K562 (cell line): Measurements from ENCODE around the gene GRIPAP1. TPM values are rescaled to one million over a fixed set of nuclear protein-coding genes. Genes with fewer than 3 reads are reported as not detected.

Source experiments
- ARID1B ChIP-seq: fragments of 450-650 bp; IDR thresholded peaks from 2 replicates; pipeline ENCODE4 v1.6.1; 2016; ENCODE audit warnings: antibody characterized with exemption, mild to moderate bottlenecking, inconsistent platforms
- ARID2 ChIP-seq: fragments of 450-650 bp; IDR thresholded peaks from 2 replicates; pipeline ENCODE4 v1.6.1; 2017; ENCODE audit warnings: antibody characterized with exemption, mild to moderate bottlenecking
- CTCF ChIP-seq, 3 experiments: IDR thresholded peaks in 2 of 3; conservative IDR thresholded peaks in 1 of 3; 2 replicates each; pipeline ENCODE4 v1.5.1; 2011 to 2012; ENCODE audit warnings: low read length in 3 of 3, mild to moderate bottlenecking in 3 of 3, control low read depth in 2 of 3, improper control_type of control experiment in 1 of 3, inconsistent platforms in 1 of 3, low read depth in 1 of 3, mixed read lengths in 1 of 3, moderate library complexity in 1 of 3; ENCODE audit not compliant: insufficient read depth in 2 of 3
- ELF2 ChIP-seq: fragments of 250-450 bp; sonication (Bioruptor Pico); IDR thresholded peaks from 2 replicates; pipeline ENCODE4 v1.5.0; 2021; ENCODE audit warnings: mild to moderate bottlenecking
- ELF4 ChIP-seq: fragments of 450-650 bp; formaldehyde crosslinking; IDR thresholded peaks from 2 replicates; pipeline ENCODE4 v1.4.0; 2022; ENCODE audit warnings: missing genetic modification characterization
- ETV1 ChIP-seq: fragments of 450-650 bp; conservative IDR thresholded peaks from 2 replicates; pipeline ENCODE4 v1.6.1; 2016; ENCODE audit warnings: missing genetic modification characterization, control low read depth, low read depth, missing compliant biosample characterization
- EWSR1 ChIP-seq: fragments of 450-650 bp; IDR thresholded peaks from 2 replicates; pipeline ENCODE4 v1.6.1; 2018; ENCODE audit warnings: borderline replicate concordance, mild to moderate bottlenecking, low read depth, moderate library complexity; ENCODE audit not compliant: partially characterized antibody
- FIP1L1 ChIP-seq: fragments of 200-400 bp; formaldehyde crosslinking; IDR thresholded peaks from 2 replicates; pipeline ENCODE4 v1.6.1; 2018; ENCODE audit warnings: mild to moderate bottlenecking, low read depth, low read length; ENCODE audit not compliant: poor library complexity, severe bottlenecking
- GABPB1 ChIP-seq: sonication (generic); formaldehyde crosslinking; IDR thresholded peaks from 2 replicates; pipeline ENCODE4 v1.8.0; 2022; ENCODE audit warnings: mild to moderate bottlenecking, missing genetic modification reagents
- HDAC6 ChIP-seq: IDR thresholded peaks from 2 replicates; pipeline ENCODE4 v1.6.1; 2012; ENCODE audit warnings: low read depth, mild to moderate bottlenecking, control low read depth, inconsistent platforms, low read length, moderate library complexity
- HLTF ChIP-seq: fragments of 450-650 bp; IDR thresholded peaks from 2 replicates; pipeline ENCODE4 v1.6.1; 2016
- HOXB6 ChIP-seq: fragments of 250-450 bp; sonication (Bioruptor Pico); IDR thresholded peaks from 2 replicates; pipeline ENCODE4 v1.5.1; 2022; ENCODE audit warnings: mild to moderate bottlenecking, borderline replicate concordance
- KDM1A ChIP-seq, 2 experiments: fragments of 450-650 bp; IDR thresholded peaks; 2 replicates each; pipeline ENCODE4 v1.6.1; 2016; ENCODE audit warnings: mild to moderate bottlenecking in 2 of 2
- KHSRP ChIP-seq: fragments of 450-650 bp; IDR thresholded peaks from 2 replicates; pipeline ENCODE4 v1.6.1; 2017
- LEF1 ChIP-seq: fragments of 450-650 bp; IDR thresholded peaks from 2 replicates; pipeline ENCODE4 v1.6.1; 2016; ENCODE audit warnings: mild to moderate bottlenecking
- NCOA4 ChIP-seq: fragments of 450-650 bp; IDR thresholded peaks from 2 replicates; pipeline ENCODE4 v1.6.1; 2018; ENCODE audit warnings: mild to moderate bottlenecking; ENCODE audit not compliant: partially characterized antibody
- POLR2AphosphoS2 ChIP-seq: IDR thresholded peaks from 2 replicates; pipeline ENCODE4 v1.6.1; 2012; ENCODE audit warnings: low read length, improper control_type of control experiment
- PTTG1 ChIP-seq: fragments of 450-650 bp; IDR thresholded peaks from 2 replicates; pipeline ENCODE4 v1.6.1; 2016; ENCODE audit warnings: low read depth, mild to moderate bottlenecking, missing genetic modification characterization, missing compliant biosample characterization
- RBM25 ChIP-seq: fragments of 200-400 bp; formaldehyde crosslinking; IDR thresholded peaks from 2 replicates; pipeline ENCODE4 v1.6.1; 2018; ENCODE audit warnings: low read length, low read depth, moderate library complexity; ENCODE audit not compliant: severe bottlenecking
- SOX6 ChIP-seq: fragments of 450-650 bp; IDR thresholded peaks from 2 replicates; pipeline ENCODE4 v1.6.1; 2014; ENCODE audit warnings: mild to moderate bottlenecking
- TOE1 ChIP-seq, 2 experiments: fragments of 450-650 bp in 1 of 2; sonication (generic) in 1 of 2; formaldehyde crosslinking in 1 of 2; IDR thresholded peaks; 2 replicates each; pipeline versions ENCODE4 v1.7.1 to v1.8.0; 2016 to 2022; ENCODE audit warnings: borderline replicate concordance in 2 of 2, mild to moderate bottlenecking in 2 of 2, antibody characterized with exemption in 1 of 2, inconsistent platforms in 1 of 2, low read depth in 1 of 2, missing genetic modification reagents in 1 of 2, moderate library complexity in 1 of 2
- ZBTB1 ChIP-seq: sonication (generic); formaldehyde crosslinking; IDR thresholded peaks from 2 replicates; pipeline ENCODE4 v1.8.1; 2023; ENCODE audit warnings: missing genetic modification reagents, low read depth, mild to moderate bottlenecking, borderline replicate concordance
- ZFX ChIP-seq: sonication (generic); formaldehyde crosslinking; IDR thresholded peaks from 2 replicates; pipeline ENCODE4 v1.8.0; 2022; ENCODE audit warnings: mild to moderate bottlenecking, missing genetic modification reagents, moderate library complexity
- ZNF253 ChIP-seq: fragments of 250-450 bp; sonication (Bioruptor Pico); conservative IDR thresholded peaks from 2 replicates; pipeline ENCODE4 v1.6.1; 2021; ENCODE audit warnings: mild to moderate bottlenecking
- ZNF277 ChIP-seq: fragments of 250-450 bp; sonication (Bioruptor Pico); IDR thresholded peaks from 2 replicates; pipeline ENCODE4 v1.8.0; 2022; ENCODE audit warnings: inconsistent platforms, mild to moderate bottlenecking, moderate library complexity, borderline replicate concordance
- ZNF324 ChIP-seq: fragments of 250-450 bp; sonication (Bioruptor Pico); IDR thresholded peaks from 2 replicates; pipeline ENCODE4 v1.4.0; 2020; ENCODE audit warnings: mild to moderate bottlenecking
- ZNF77 ChIP-seq: fragments of 250-450 bp; sonication (Bioruptor Pico); IDR thresholded peaks from 2 replicates; pipeline ENCODE4 v1.5.0; 2020
- ZSCAN32 ChIP-seq: fragments of 450-650 bp; formaldehyde crosslinking; IDR thresholded peaks from 2 replicates; pipeline ENCODE4 v1.4.0; 2020; ENCODE audit warnings: mild to moderate bottlenecking, moderate library complexity
- polyA plus RNA-seq, 8 experiments: library from polyadenylated mRNA; depleted of rRNA in 4 of 8; stranded (reverse) in 5 of 8; unstranded in 3 of 8; fragments of >200 nt; fragmentation: Nextera tagmentation in 2 of 8; fragmentation: Illumina TruSeq in 1 of 8; extraction: Ambion mirVana in 2 of 8; extraction: Trizol in 1 of 8; gene quantifications; 2 replicates each; pipeline versions ENCODE4 v1.2.1 to v1.2.3, GENCODE V29; 2011 to 2014; ENCODE audit warnings: inconsistent platforms in 1 of 8, missing spikeins in 1 of 8
- total RNA-seq, 7 experiments: library from RNA; depleted of rRNA in 6 of 7; stranded (reverse); fragments of >200 nt in 6 of 7; fragmentation: Illumina TruSeq in 2 of 7; extraction: Trizol in 2 of 7; gene quantifications; 2 replicates each; pipeline versions ENCODE4 v1.2.1 to v1.2.3, GENCODE V29; 2011 to 2021; ENCODE audit warnings: low replicate concordance in 1 of 7

Gene GRIPAP1
- total and polyA plus RNA-seq, 9 of the 15 experiments (the other 6 are each of a cell fraction or from before 2014, with no cell fraction given) = 4.1 to 41.6 (median 24.0) TPM

- TF ChIP-seq TOE1 (IDR thresholded peaks at IDR 0.05; ENCODE audit: borderline replicate concordance) = peak; percentile 83; the same call in 1 of the 2 replicates
- no peak for TF ChIP-seq TOE1 (CRISPR knock-in tag; IDR thresholded peaks at IDR 0.05; ENCODE audit: borderline replicate concordance, low read depth)
- TF ChIP-seq GABPB1 (CRISPR knock-in tag) = peak; percentile 75
- no peak for TF ChIP-seq PTTG1 (tag)
- no peak for TF ChIP-seq EWSR1
- no peak for TF ChIP-seq HLTF
- TF ChIP-seq FIP1L1 = no peak
- TF ChIP-seq ETV1 (tag) = peak; percentile 92
- TF ChIP-seq SOX6 = peak; percentile 78
- peak; percentile 70 for TF ChIP-seq ARID1B
- TF ChIP-seq CTCF (IDR thresholded peaks at IDR 0.05 in 2 of 3, conservative IDR thresholded peaks at IDR 0.05 in 1 of 3; ENCODE audit: insufficient read depth in 2 of 3, low read depth in 1 of 3, low read length in 3 of 3) = peak; percentile 55 to 74 (median 63)
- no peak for TF ChIP-seq ZNF77
- peak; percentile 61 for TF ChIP-seq ZBTB1
- TF ChIP-seq HDAC6 = no peak
- TF ChIP-seq RBM25 = no peak
- TF ChIP-seq LEF1 = 0 out of 2 replicates have a peak, but pooled peaks have one; percentile 63
- TF ChIP-seq ELF4 = no peak
- TF ChIP-seq NCOA4 = no peak
- no peak for TF ChIP-seq POLR2AphosphoS2
- no peak for TF ChIP-seq ARID2
- TF ChIP-seq ZSCAN32 (CRISPR knock-in tag) = no peak
- no peak for TF ChIP-seq ZNF324 (CRISPR knock-in tag)
- no peak for TF ChIP-seq KHSRP
- no peak for TF ChIP-seq HOXB6 (CRISPR knock-in tag)
- TF ChIP-seq KDM1A (IDR thresholded peaks at IDR 0.05) = peak; percentile 11 to 44; a peak in 1 of 4 replicates
- TF ChIP-seq ELF2 (CRISPR knock-in tag) = no peak
- TF ChIP-seq ZNF277 (CRISPR knock-in tag) = no peak
- TF ChIP-seq ZFX = no peak; the same call in 1 of the 2 replicates
- TF ChIP-seq ZNF253 (CRISPR knock-in tag) = no peak
These were observed 64.8 kb downstream of the GRIPAP1 start (continued) for GRCh38 chrX:48937054-48937907.
